ENCODE measurements around the gene TREM1.
"Not testable (repeated sequence)": the region's sequence is repeated elsewhere in the genome, so short reads cannot be mapped to it uniquely, and the experiment has no call there.

The TREM1 gene

GRCh38 chr6:41286544-41287346 is at the start of gene TREM1:
Gene TREM1, minus strand, starts transcription at chr6:41286682. Its CDS starts 27 bp downstream, at chr6:41286655.
- DNase-seq: peak; percentile 86

DNA sequence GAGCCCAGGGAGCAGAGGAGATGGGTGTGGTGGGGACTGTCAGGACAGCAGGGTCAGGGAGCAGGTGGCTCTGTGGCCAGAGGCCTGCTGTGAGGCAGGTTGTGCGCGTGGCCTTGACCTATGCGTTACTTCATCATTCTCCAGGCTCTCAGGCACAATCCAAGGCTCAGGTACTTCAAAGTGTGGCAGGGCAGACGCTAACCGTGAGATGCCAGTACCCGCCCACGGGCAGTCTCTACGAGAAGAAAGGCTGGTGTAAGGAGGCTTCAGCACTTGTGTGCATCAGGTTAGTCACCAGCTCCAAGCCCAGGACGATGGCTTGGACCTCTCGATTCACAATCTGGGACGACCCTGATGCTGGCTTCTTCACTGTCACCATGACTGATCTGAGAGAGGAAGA is 49.5 kb upstream of the TREM1 start:
- DNase-seq: no peak

DNA sequence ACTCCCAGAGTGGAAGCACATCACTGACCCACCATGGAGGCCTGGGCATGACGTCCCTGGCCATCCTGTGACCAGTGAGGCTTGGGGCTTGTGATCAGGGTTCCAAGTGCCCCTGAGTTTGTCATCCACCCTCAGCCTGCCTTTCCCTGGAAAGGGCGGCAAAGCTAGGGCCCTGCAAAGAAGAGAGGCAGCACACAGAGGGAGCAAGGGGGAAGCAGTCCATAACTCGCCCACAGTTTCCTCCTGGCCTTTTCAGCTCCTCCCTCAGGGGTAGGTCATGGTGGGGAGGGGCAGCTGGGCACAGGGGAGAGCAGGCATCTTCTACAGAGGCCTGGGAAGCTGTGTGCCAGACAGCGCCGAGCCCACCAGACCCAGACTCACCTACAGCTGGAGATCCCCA is 48.8 kb upstream of the TREM1 start, which contains the start of gene NCR2:
TSS of gene NCR2 (plus strand) at position 313 of the 400 bp plus-strand sequence. CDS start 269 bp downstream, outside the sequence.
- no peak for DNase-seq

DNA sequence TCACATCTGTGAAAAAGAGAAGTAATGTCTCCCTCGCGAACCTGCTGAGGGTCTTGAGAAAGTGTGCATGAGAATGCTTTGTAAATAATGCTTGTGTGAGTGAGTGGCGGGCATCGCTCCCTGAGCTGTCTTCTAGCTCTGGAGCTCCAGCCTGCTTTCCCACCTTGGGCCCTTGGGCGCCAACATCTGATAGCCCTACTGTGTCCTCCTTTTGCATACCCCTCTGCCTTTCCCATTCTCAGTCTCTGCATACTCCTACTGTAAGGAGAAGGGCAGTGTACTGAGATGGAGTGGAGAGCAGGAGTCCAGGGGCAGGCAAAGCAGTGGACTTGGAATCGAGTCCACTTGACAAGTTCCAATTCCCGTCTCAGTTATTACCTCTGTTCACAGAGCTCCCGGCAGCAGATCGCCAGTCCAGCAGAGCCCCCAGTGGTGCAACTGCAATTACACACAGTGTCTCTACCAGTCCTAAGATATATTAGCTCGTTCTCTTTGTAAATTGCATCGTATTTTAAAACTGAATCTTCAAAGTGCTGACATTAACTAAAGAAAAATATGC is 48.1 kb upstream of the TREM1 start:
- peak; percentile 9 for DNase-seq

DNA sequence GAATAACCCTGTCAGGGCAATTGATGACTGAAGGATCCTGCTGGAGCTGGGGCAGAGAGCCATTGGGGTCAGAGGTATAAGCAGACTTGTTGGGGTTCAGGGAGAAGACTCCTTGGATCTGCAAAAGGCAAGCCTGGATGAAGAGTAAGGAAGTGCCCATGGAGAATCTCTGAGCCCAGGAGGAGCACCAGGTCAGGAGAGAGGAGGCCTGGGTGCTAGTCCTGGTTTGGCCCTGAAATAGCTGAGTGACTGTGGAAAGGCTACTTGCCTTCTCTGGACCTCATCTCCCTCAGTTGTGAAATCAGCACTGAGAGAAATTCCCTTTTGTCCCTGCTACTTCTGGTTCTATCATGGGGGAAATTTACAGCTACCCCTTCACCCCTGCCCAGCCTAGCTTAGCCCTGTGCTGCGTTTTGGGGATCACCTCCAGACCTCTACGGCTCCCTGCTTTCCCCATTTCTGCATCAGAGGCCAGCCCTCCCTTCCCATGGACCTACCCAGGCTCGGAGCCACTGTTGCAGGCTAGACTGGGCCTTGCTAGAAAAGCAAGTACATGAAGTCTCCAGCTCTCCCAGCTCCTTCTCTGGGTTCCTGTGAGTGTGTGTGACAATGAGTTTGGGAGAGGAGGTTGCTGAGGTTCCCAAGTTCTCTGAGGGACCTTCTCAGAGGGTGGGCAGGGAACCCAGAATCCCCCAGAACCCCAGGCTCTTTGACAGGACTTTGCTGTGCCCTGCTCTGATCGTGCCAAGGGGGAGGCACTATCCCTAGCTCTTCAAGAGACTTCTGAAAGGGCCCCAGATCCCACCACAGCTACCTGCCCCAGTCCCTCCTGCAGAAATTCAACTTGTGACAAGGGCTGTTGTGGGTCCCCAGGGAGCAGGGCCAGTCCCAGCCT is 46.6 kb upstream of the TREM1 start:
- DNase-seq: no peak

DNA sequence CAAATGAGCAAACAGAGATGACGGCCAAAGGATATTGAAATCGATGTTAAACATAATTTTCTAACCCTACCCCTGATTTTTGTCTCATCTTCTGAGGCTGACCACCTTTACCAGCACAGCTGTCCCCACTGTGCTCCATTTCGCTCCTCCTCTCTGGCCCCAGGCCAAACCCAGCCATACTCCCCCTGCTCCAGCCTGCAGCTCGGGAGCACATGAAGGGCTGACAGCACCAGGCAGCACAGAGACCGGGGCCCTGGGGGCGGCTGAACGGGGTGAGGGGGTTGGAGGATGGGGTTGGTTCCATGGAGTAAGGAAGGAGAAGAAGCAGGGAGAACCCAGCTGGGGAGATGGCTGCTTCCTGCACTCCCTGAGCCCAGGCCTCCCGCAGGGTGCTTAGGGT is 45.8 kb upstream of the TREM1 start:
- DNase-seq: no peak

DNA sequence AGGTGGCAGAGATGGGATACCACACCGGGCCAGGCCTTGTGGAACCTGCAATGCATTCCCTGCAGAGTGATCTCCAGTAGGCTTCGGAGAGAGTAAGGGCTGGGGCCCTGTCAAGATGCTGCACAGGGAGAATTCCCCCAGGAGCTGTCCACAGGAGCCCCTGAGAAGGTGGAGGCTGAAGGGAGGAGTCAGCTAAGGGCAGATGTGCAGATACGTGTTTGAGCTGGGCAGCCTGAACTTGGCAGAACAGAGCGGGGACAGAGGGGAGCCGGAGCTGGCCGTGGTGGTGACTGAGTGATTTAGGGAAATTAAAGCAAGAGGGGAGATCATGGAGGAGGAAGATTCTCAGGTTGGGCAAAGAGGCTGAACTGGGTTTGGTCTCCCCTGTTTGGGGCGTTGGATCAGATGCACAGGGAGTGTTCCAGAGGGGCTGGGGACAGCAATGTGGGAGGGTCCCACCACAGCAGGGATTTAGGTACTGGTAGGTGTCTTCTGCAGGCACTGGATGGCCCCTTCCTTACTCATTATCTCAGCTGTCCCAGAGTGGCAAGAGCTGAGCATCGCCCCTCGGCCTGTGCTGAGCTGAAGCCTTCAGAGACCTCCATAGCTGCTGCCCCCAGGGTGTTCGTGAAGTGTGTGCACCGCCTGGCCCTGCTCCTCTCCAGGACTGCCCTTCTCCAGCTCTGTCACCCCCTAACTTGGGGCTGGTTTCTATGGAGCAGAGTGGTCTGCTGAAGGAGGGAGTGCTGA is 45.1 kb upstream of the TREM1 start:
- DNase-seq: no peak

DNA sequence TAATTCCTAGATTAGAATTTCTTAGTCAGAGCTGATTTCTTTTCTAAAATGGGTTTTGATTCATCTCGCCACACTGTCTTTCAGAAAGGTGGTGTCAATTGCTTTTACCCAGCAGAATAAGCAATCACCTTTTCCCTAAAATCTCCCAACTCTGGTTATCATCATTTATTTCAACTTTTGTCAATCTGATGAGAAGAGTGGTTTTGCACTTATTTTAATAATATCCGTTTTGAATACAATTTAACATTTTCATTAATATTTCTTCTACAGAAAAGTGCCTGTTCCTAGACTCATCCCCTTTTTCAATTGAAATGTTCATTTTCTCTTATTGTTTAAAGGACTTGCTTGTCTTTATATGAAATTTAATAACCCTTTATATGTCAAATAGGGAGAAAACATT is 40.7 kb upstream of the TREM1 start:
- DNase-seq: no peak

DNA sequence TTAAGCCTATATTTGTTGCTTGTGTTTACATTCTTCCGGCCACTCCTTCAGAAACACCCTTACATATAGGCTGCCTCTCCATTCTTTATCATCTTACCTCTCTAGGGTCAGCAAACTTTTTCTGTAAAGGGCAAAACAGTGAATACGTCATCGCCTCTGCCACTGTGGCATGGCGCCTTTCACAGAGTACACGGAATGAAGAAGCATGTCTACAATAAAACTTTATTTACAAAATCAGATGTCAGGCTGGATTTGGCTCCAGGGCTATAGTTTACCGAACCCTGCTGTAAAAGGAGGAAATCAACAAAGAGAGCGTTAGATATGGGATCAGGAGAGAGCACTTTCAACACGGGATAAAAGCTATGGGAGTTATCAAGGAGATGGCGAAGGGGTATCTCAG is 39.6 kb upstream of the TREM1 start:
- no peak for DNase-seq

DNA sequence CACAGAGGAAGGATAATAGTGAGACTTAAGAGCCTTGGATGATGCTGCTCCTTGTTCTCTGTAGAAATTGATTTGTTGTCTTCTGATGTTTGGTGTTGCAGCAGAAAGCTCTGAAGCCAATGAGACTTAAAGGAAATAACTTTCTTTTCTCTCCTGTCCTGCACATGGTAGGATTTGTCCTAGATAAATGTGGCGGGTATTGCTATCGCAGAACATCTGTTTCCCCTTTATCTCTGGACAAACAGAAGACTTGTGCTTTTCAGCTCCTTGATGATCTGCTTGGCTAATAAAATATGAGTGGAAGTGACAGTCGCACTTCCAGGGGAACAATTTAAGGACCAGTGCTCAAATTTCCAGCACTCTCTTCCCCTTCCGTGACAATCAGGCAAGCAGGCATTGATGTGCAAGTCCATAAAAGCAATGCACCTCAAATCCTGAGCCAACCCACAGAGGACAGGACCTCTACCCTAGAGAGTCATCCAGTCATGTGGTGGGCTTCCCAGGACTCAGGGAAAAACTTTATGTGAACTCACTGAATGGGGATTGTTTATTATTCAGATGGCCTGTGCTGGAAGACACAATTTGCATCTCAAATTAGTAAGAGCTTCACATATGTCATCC is 39.1 kb upstream of the TREM1 start:
- DNase-seq: no peak

DNA sequence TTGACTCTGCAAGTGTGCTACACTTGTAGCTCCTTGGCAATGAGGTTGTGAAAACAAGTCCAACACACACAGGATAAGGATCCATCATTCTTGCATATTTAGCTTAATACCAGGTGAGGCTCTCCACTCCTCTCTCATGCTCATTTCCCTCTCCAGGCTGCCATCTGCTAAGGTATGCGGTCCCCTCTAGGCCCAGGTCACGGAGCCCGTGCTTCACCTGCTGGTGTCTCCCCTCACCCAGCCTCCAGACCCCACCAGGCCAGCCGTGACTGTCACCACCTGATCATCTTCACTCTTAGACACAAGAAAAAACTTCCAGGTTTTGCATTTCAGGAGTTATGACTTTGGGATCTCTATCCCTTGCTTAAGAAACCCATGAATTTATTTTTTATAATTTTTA is 34.7 kb upstream of the TREM1 start:
- DNase-seq: no peak

GRCh38 chr6:41318654-41319565 is 32.4 kb upstream of the TREM1 start:
- DNase-seq: peak; percentile 73

DNA sequence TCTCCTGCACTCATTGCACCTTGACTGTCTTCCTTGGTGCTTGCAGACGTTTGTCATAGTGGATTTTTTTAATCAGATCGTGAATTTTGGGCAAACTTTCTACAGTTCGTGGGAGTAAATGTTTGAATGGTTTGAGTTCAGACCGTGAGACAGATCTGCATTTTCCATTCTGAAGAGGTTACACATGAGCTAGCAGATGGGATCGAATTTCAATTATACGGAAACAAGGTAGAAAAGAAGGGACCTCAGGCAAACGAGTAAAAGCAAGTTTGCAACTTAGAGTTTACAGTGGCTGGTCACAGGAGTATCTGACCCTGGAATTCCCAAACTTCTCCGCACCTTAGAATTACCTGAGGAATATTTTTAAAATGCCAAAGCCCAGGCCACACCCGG is 31.8 kb upstream of the TREM1 start:
- DNase-seq: no peak

GRCh38 chr6:41315943-41316620 is 29.6 kb upstream of the TREM1 start:
- DNase-seq: no peak

GRCh38 chr6:41315203-41315602 is 28.7 kb upstream of the TREM1 start:
- no peak for DNase-seq

GRCh38 chr6:41306187-41306854 is 19.8 kb upstream of the TREM1 start:
- DNase-seq: no peak

- DNase-seq: no peak
Measured at GRCh38 chr6:41302638-41303037, 16.2 kb upstream of the TREM1 start.

DNA sequence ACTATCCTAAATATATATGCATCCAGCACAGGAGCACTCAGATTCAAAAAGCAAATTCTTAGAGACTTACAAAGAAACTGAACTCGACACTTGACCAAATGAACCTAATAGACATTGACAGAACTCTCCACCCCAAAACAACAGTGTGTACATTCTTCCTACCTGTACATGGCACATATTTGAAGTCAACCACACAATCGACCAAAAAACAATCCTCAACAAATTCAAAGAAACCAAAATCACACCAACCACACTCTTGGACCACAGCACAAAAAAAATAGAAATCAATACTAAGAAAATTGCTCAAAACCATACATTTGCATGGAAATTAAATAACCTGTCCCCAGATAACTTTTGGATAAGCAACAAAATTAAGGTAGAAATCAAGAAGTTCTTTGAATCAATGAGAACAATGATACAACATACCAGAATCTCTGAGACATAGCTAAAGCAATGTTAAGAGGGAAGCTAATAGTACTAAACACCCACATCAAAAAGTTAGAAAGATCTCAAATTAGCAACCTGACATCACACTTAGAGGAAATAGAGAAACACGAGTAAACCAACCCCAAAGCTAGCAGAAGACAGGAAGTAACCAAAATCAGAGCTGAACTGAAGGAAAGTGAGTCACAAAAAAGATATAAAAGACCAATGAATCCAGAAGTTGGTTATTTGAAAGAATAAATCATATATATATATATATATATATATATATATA is 12.5 kb upstream of the TREM1 start:
- no peak for DNase-seq

- DNase-seq: not testable (repeated sequence)
Measured at GRCh38 chr6:41297248-41297647, 10.8 kb upstream of the TREM1 start.
